Thoracic aorta (tissue), 2 donors: ENCODE data around the gene NPB. TPM values are rescaled to one million over a fixed set of nuclear protein-coding genes. Genes with fewer than 3 reads are reported as not detected.

Source experiments
- ATAC-seq: fragments of 150-250 bp; one replicate; pipeline ENCODE4 v1.8.0; 2017; ENCODE audit warnings: low read depth; ENCODE audit not compliant: insufficient number of reproducible peaks, low FRiP score
- DNase-seq: peaks from one replicate; pipeline ENCODE4 v3.0.0-alpha.2; 2020; ENCODE audit warnings: low spot score
- H3K27ac ChIP-seq, 2 donors: fragments of 200-600 bp; sonication (generic); 1 replicate in 1 of 2; 2 replicates in 1 of 2; pipeline ENCODE4 v1.5.1; 2016; ENCODE audit warnings: mild to moderate bottlenecking in 2 of 2, moderate library complexity in 2 of 2
- H3K27me3 ChIP-seq: fragments of 200-600 bp; sonication (generic); replicated peaks from 2 replicates; pipeline ENCODE4 v1.6.0; 2016; ENCODE audit warnings: mild to moderate bottlenecking; ENCODE audit not compliant: insufficient read depth
- H3K36me3 ChIP-seq: fragments of 200-600 bp; sonication (generic); one replicate; pipeline ENCODE4 v1.5.1; 2016
- H3K4me1 ChIP-seq, 2 donors: fragments of 200-600 bp; sonication (generic); 1 replicate in 1 of 2; 2 replicates in 1 of 2; pipeline versions ENCODE4 v1.5.1 to v1.6.0; 2016; ENCODE audit warnings: low read depth in 2 of 2, mild to moderate bottlenecking in 1 of 2; ENCODE audit not compliant: control insufficient read depth in 1 of 2
- H3K4me3 ChIP-seq: fragments of 200-600 bp; sonication (generic); 2 replicates; pipeline ENCODE4 v1.5.1; 2016; ENCODE audit warnings: mild to moderate bottlenecking
- H3K9me3 ChIP-seq: fragments of 200-600 bp; sonication (generic); 2 replicates; pipeline ENCODE4 v1.5.1; 2016
- total RNA-seq, 2 donors: library from RNA; depleted of rRNA; stranded (reverse); fragments of >200 nt; gene quantifications; one replicate each; pipeline versions ENCODE4 v1.1.0 to v1.2.3, GENCODE V29; 2016
- TF ChIP-seq, protein P1 (sequence below): fragments of 200-600 bp; sonication (generic); IDR thresholded peaks from one replicate; pipeline ENCODE4 v1.5.1; 2019; ENCODE audit warnings: antibody characterized with exemption

NPB gene
- 1 to 10 TPM in 1 of 2 donors, under 1 TPM in 1; 0.35 to 2.6 TPM for total RNA-seq

GRCh38 chr17:81902023-81902652, at the start of gene NPB:
Gene NPB, plus strand, starts transcription at chr17:81902238. Its CDS starts 40 bp downstream, at chr17:81902278.
- DNase-seq (no peak), ATAC-seq (no peak)
- H3K4me1 ChIP-seq: peaks cover 9 to 13% of the 10 kb centered on the region in 2 donors
- H3K4me3 ChIP-seq: peak within 1 kb of the TSS; percentile 68
- no peak within 1 kb of the TSS for H3K27ac ChIP-seq
- TF ChIP-seq, protein P1, sequence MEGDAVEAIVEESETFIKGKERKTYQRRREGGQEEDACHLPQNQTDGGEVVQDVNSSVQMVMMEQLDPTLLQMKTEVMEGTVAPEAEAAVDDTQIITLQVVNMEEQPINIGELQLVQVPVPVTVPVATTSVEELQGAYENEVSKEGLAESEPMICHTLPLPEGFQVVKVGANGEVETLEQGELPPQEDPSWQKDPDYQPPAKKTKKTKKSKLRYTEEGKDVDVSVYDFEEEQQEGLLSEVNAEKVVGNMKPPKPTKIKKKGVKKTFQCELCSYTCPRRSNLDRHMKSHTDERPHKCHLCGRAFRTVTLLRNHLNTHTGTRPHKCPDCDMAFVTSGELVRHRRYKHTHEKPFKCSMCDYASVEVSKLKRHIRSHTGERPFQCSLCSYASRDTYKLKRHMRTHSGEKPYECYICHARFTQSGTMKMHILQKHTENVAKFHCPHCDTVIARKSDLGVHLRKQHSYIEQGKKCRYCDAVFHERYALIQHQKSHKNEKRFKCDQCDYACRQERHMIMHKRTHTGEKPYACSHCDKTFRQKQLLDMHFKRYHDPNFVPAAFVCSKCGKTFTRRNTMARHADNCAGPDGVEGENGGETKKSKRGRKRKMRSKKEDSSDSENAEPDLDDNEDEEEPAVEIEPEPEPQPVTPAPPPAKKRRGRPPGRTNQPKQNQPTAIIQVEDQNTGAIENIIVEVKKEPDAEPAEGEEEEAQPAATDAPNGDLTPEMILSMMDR: no peak
- no peaks in the 10 kb centered on the region for H3K27me3 ChIP-seq
- H3K36me3 ChIP-seq: peaks cover 29% of the 10 kb centered on the region
- no peaks in the 10 kb centered on the region for H3K9me3 ChIP-seq

GRCh38 chr17:81854974-81855774, 46.9 kb upstream of the NPB start:
- DNase-seq (no peak), ATAC-seq (no peak)
- peaks cover 41% of the 10 kb centered on the region for H3K36me3 ChIP-seq
- H3K27me3 ChIP-seq: no peaks in the 10 kb centered on the region
- no peak overlapping the region for H3K27ac ChIP-seq
- no peak overlapping the region for H3K4me3 ChIP-seq
- TF ChIP-seq, protein P1: no peak
- H3K4me1 ChIP-seq: peaks cover 12 to 23% of the 10 kb centered on the region in 2 donors
- no peaks in the 10 kb centered on the region for H3K9me3 ChIP-seq

- Histone ChIP-seq H3K27ac (no peak overlapping the region), H3K9me3 (no peaks in the 10 kb centered on the region), H3K36me3 (peaks cover 19% of the 10 kb centered on the region), H3K4me1 (peaks cover 19 to 39% of the 10 kb centered on the region in 2 donors), H3K4me3 (peak overlapping the region; percentile 77), H3K27me3 (no peaks in the 10 kb centered on the region)
- no peak for ATAC-seq
- TF ChIP-seq, protein P1: no peak
- DNase-seq: no peak
Measured at GRCh38 chr17:81858170-81858966, 43.7 kb upstream of the NPB start.

- H3K4me3 ChIP-seq: peak overlapping the region; percentile 77
- peaks cover 19 to 39% of the 10 kb centered on the region in 2 donors for H3K4me1 ChIP-seq
- no peak for DNase-seq
- ATAC-seq: no peak
- H3K36me3 ChIP-seq: peaks cover 11% of the 10 kb centered on the region
- H3K9me3 ChIP-seq: no peaks in the 10 kb centered on the region
- H3K27ac ChIP-seq: peak overlapping the region; percentile 81 to 86
- TF ChIP-seq, protein P1: no peak
- H3K27me3 ChIP-seq: no peaks in the 10 kb centered on the region
Measured at GRCh38 chr17:81858967-81859905, 42.8 kb upstream of the NPB start.
